Sigmoid colon (tissue), 7 donors: ENCODE data around the gene SPEM3. TPM values are rescaled to one million over a fixed set of nuclear protein-coding genes. Genes with fewer than 3 reads are reported as not detected.

Experiments used
- DNase-seq: peaks from one replicate; pipeline ENCODE4 v3.0.0-alpha.2; 2019
- H3K27ac ChIP-seq, 4 donors: fragments of 200-600 bp; sonication (generic); one replicate each; pipeline ENCODE4 v1.5.1; 2016 to 2019; ENCODE audit warnings: mild to moderate bottlenecking in 1 of 4
- H3K27me3 ChIP-seq, 3 donors: fragments of 200-600 bp; sonication (generic); one replicate each; pipeline ENCODE4 v1.5.1; 2019; ENCODE audit warnings: mild to moderate bottlenecking in 1 of 3
- H3K36me3 ChIP-seq, 4 donors: fragments of 200-600 bp; sonication (generic); one replicate each; pipeline ENCODE4 v1.5.1; 2016 to 2019
- H3K4me1 ChIP-seq, 4 donors: fragments of 200-600 bp; sonication (generic); one replicate each; pipeline ENCODE4 v1.5.1; 2017 to 2019
- H3K4me3 ChIP-seq, 4 donors: fragments of 200-600 bp; sonication (generic); one replicate each; pipeline ENCODE4 v1.5.1; 2017 to 2019; ENCODE audit warnings: mild to moderate bottlenecking in 2 of 4, moderate library complexity in 1 of 4
- H3K9me3 ChIP-seq, 4 donors: fragments of 200-600 bp in 3 of 4; sonication (generic) in 3 of 4; one replicate each; pipeline versions ENCODE4 v1.5.1 to v1.6.1; 2013 to 2019
- CTCF ChIP-seq, 4 experiments: fragments of 450-650 bp in 3 of 4; fragments of 200-600 bp in 1 of 4; IDR thresholded peaks; one replicate each; pipeline ENCODE4 v1.5.1; 2016 to 2019; ENCODE audit warnings: antibody characterized with exemption in 4 of 4, mild to moderate bottlenecking in 3 of 4, moderate library complexity in 2 of 4
- EP300 ChIP-seq, 4 donors: sonication (generic); formaldehyde crosslinking; IDR thresholded peaks; one replicate each; pipeline ENCODE4 v1.6.1; 2017; ENCODE audit warnings: antibody characterized with exemption in 4 of 4
- POLR2A ChIP-seq, 2 donors: fragments of 450-650 bp; IDR thresholded peaks; one replicate each; pipeline ENCODE4 v1.6.1; 2016; ENCODE audit warnings: antibody characterized with exemption in 2 of 2, mild to moderate bottlenecking in 2 of 2, moderate library complexity in 2 of 2
- POLR2AphosphoS5 ChIP-seq, 4 donors: sonication (generic); formaldehyde crosslinking; IDR thresholded peaks; one replicate each; pipeline ENCODE4 v1.6.1; 2017; ENCODE audit warnings: antibody characterized with exemption in 4 of 4
- WGBS, 2 donors: extraction: QIAGEN DNeasy Blood & Tissue Kit; methylation state at CpG; one replicate each; pipeline ENCODE4 v1.1.7; 2013; 5-methylcytosine and 5-hydroxymethylcytosine counted together
- intact Hi-C: fragments of 100-400 bp; cut with DNase I; formaldehyde crosslinking; loops from one replicate; pipeline ENCODE4 v1.15.1; 2023
- polyA plus RNA-seq, 3 donors: library from polyadenylated mRNA; stranded (reverse); fragments of 200-250 nt; gene quantifications; one replicate each; pipeline ENCODE4 v1.2.3, GENCODE V29; 2013
- total RNA-seq, 4 donors: library from RNA; depleted of rRNA; stranded (reverse); fragments of >200 nt; gene quantifications; one replicate each; pipeline ENCODE4 v1.1.0, GENCODE V29; 2016
- donor health status: healthy with polysubstance abuse.
- donor health status: Bipolar disorder and iron deficiency.
- donor health status: healthy.

SPEM3 gene
- total and polyA plus RNA-seq, 7 donors, result not detected

- WGBS, 2 donors, result 79 to 86% methylated on average over 7 of the region's 7 CpGs
- H3K9me3 ChIP-seq, result no peaks in the 10 kb centered on the region
- no peak overlapping the region for H3K27ac ChIP-seq
- TF ChIP-seq EP300 (IDR thresholded peaks at IDR 0.05) (no peak), POLR2AphosphoS5 (IDR thresholded peaks at IDR 0.05) (no peak), POLR2A (IDR thresholded peaks at IDR 0.05) (no peak), CTCF (IDR thresholded peaks at IDR 0.05) (no peak)
- no peak overlapping the region for H3K4me3 ChIP-seq
- H3K27me3 ChIP-seq, result peaks cover 34 to 81% (median 63%) of the 10 kb centered on the region in 3 donors
- peaks cover 0 to 42% (median 30%) of the 10 kb centered on the region in 4 donors for H3K4me1 ChIP-seq
- no peak for DNase-seq
- no peaks in the 10 kb centered on the region for H3K36me3 ChIP-seq
- intact Hi-C loops, result no loop called here
These were observed 15.1 kb downstream of the SPEM3 start for GRCh38 chr17:7443499-7444485.

- H3K4me3 ChIP-seq, result peak within 1 kb of the TSS in 3 of 4 donors; percentile 18 to 42 (median 34)
- TF ChIP-seq POLR2AphosphoS5 (IDR thresholded peaks at IDR 0.05), result no peak
- TF ChIP-seq CTCF (IDR thresholded peaks at IDR 0.05), result no peak
- no peak for TF ChIP-seq EP300 (IDR thresholded peaks at IDR 0.05)
- no peak for TF ChIP-seq POLR2A (IDR thresholded peaks at IDR 0.05)
- peak; percentile 77 for DNase-seq
These were observed 16.3 kb downstream of the SPEM3 start, which contains the start of gene CHRNB1 for GRCh38 chr17:7444682-7445618. TSS of gene CHRNB1 (plus strand) at chr17:7445061. CDS start at chr17:7445128, 67 bp downstream.

GRCh38 chr17:7445619-7445968 is 16.9 kb downstream of the SPEM3 start:
- H3K27ac ChIP-seq, result no peak overlapping the region
- intact Hi-C loops, result no loop called here
- 1 to 4% methylated on average over 16 of the region's 16 CpGs for WGBS, 2 donors
- no peak for TF ChIP-seq CTCF (IDR thresholded peaks at IDR 0.05)
- TF ChIP-seq POLR2AphosphoS5 (IDR thresholded peaks at IDR 0.05), result no peak
- TF ChIP-seq EP300 (IDR thresholded peaks at IDR 0.05), result no peak
- TF ChIP-seq POLR2A (IDR thresholded peaks at IDR 0.05), result no peak
- H3K4me3 ChIP-seq, result peak overlapping the region in 2 of 4 donors; percentile 34 to 42
- peaks cover 0 to 25% (median 16%) of the 10 kb centered on the region in 4 donors for H3K4me1 ChIP-seq
- no peaks in the 10 kb centered on the region for H3K9me3 ChIP-seq
- DNase-seq, result no peak
- no peaks in the 10 kb centered on the region for H3K36me3 ChIP-seq
- peaks cover 16 to 66% (median 45%) of the 10 kb centered on the region in 3 donors for H3K27me3 ChIP-seq

More at GRCh38 chr17:7444682-7445618, 16.3 kb downstream of the SPEM3 start, which contains the start of gene CHRNB1:
- intact Hi-C loops, result no loop called here
- H3K9me3 ChIP-seq, result no peaks in the 10 kb centered on the region
- no peaks in the 10 kb centered on the region for H3K36me3 ChIP-seq
- no peak within 1 kb of the TSS for H3K27ac ChIP-seq
- WGBS, 2 donors, result 7 to 19% methylated on average over 51 of the region's 51 CpGs
- peaks cover 23 to 70% (median 51%) of the 10 kb centered on the region in 3 donors for H3K27me3 ChIP-seq
- H3K4me1 ChIP-seq, result peaks cover 0 to 31% (median 22%) of the 10 kb centered on the region in 4 donors

- Histone ChIP-seq H3K36me3 (no peaks in the 10 kb centered on the region), H3K9me3 (no peaks in the 10 kb centered on the region), H3K4me3 (no peak overlapping the region), H3K27ac (no peak overlapping the region), H3K27me3 (peaks cover 13 to 52% (median 34%) of the 10 kb centered on the region in 3 donors), H3K4me1 (peaks cover 0 to 20% (median 12%) of the 10 kb centered on the region in 4 donors)
- intact Hi-C loops, result no loop called here
- 90 to 91% methylated on average over 7 of the region's 7 CpGs for WGBS, 2 donors
- DNase-seq, result no peak
- TF ChIP-seq EP300 (IDR thresholded peaks at IDR 0.05) (no peak), POLR2A (IDR thresholded peaks at IDR 0.05) (no peak), CTCF (IDR thresholded peaks at IDR 0.05) (no peak), POLR2AphosphoS5 (IDR thresholded peaks at IDR 0.05) (no peak)
These were observed 19.8 kb downstream of the SPEM3 start for GRCh38 chr17:7448461-7448860.
